ENCODE measurements around the gene AZU1.

GRCh38 chr19:803686-804418 is 23.8 kb upstream of the AZU1 start:
- TF ChIP-seq CTCF (IDR thresholded peaks at IDR 0.05) (no peak), SIN3A (IDR thresholded peaks at IDR 0.05; ENCODE audit: borderline replicate concordance, insufficient read depth, low read depth, low read length) (no peak)
